Astrocyte of the cerebellum (primary cell): ENCODE results near the gene RTN1.

Experiments used
- DNase-seq: peaks from one replicate; pipeline ENCODE4 v3.0.0-alpha.2; 2011; ENCODE audit warnings: low read depth
- H3K4me3 ChIP-seq: 2 replicates; pipeline ENCODE4 v1.5.1; 2011; ENCODE audit warnings: mild to moderate bottlenecking, low read depth, low read length, moderate library complexity
- CTCF ChIP-seq: IDR thresholded peaks from 2 replicates; pipeline ENCODE4 v1.5.1; 2012; ENCODE audit warnings: low read length, low read depth, moderate library complexity, mild to moderate bottlenecking; ENCODE audit errors: missing control alignments
- in situ Hi-C: cut with HindIII; loops from 2 replicates; pipeline ENCODE4 v1.10.0; 2017; ENCODE audit warnings: low sequenced_read_pairs

RTN1 gene

GRCh38 chr14:59772233-59772632, 98.3 kb downstream of the RTN1 start:
- in situ Hi-C loops: no loop called here
- DNase-seq: no peak
- no peak overlapping the region for H3K4me3 ChIP-seq
- no peak for TF ChIP-seq CTCF

- TF ChIP-seq CTCF: no peak
- in situ Hi-C loops: no loop called here
- no peak overlapping the region for H3K4me3 ChIP-seq
- peak; percentile 66 for DNase-seq
Measured at GRCh38 chr14:59771577-59771976, 99.0 kb downstream of the RTN1 start.

- DNase-seq: no peak
- no peak for TF ChIP-seq CTCF
- H3K4me3 ChIP-seq: no peak overlapping the region
- in situ Hi-C loops: no loop called here
Measured at GRCh38 chr14:59769586-59769985, 101.0 kb downstream of the RTN1 start.

GRCh38 chr14:59768855-59769375, 101.7 kb downstream of the RTN1 start:
- TF ChIP-seq CTCF: no peak
- H3K4me3 ChIP-seq: no peak overlapping the region
- in situ Hi-C loops: no loop called here
- peak; percentile 49 for DNase-seq

DNA sequence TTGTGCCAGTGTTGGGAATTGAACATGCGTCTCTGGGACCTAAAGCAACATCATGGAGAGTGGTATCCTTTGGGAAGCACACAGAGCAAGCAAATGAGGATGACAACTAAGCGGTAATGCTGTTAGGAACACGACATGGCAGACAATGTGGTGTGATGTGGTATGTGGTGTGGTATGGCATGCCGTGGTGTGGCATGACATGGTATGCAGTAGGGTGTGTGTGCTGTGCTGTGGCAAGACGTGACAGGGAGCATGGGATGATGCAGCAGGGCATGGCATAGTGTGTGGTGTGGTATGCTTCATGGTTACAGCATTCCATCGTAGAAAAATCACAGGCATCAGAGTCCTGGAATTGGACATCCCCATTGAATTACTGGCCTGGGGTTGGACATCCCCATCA, 108.7 kb downstream of the RTN1 start:
- in situ Hi-C loops: no loop called here
- TF ChIP-seq CTCF: no peak

DNA sequence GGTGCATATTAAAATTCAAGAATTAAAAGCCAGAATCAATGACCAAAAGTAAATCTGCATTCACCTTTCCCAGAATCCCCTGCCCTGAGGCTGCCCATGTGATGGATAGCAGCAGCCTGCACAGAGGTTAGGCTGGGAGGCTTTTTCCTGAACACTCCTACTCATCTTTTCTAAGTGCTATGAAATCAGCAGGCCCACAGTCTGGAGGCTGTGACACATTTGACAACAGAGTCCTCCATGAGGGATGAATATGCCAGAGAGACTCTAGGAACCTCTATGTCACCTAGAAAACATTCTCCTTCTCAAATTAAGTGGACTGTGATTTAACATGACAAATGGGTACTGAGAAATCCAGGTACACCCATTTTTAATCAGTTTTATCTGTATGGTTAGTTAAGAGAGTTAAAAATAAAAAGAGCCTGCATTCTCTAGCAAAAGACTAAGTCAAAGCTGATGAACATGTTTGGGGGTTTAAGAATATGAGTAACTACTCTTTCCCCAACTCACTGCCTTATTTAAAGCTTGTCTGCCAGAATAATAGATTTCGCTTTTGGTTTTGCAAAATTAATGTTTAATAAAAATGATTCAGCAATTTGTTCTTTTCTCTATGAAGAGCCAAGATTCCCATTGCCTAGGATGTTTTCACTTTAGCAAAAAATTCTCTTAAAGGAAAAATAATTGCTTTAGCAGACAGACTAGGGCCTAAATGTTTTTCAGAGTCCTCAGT, 115.0 kb downstream of the RTN1 start:
- H3K4me3 ChIP-seq: no peak overlapping the region
- in situ Hi-C loops: no loop called here
- TF ChIP-seq CTCF: no peak
- no peak for DNase-seq

More for the DNA sequence above, 108.7 kb downstream of the RTN1 start:
- no peak overlapping the region for H3K4me3 ChIP-seq
- no peak for DNase-seq
